HG03575 (cell line): ENCODE data around the gene RNF220.

Experiments
- ATAC-seq: cut with Tn5 transposase; IDR thresholded peaks from one replicate; pipeline ENCODE4 v1.9.1; 2021; ENCODE audit not compliant: unreplicated experiment, insufficient number of reproducible peaks, low FRiP score; ENCODE audit errors: extremely low read depth

The RNF220 gene

DNA sequence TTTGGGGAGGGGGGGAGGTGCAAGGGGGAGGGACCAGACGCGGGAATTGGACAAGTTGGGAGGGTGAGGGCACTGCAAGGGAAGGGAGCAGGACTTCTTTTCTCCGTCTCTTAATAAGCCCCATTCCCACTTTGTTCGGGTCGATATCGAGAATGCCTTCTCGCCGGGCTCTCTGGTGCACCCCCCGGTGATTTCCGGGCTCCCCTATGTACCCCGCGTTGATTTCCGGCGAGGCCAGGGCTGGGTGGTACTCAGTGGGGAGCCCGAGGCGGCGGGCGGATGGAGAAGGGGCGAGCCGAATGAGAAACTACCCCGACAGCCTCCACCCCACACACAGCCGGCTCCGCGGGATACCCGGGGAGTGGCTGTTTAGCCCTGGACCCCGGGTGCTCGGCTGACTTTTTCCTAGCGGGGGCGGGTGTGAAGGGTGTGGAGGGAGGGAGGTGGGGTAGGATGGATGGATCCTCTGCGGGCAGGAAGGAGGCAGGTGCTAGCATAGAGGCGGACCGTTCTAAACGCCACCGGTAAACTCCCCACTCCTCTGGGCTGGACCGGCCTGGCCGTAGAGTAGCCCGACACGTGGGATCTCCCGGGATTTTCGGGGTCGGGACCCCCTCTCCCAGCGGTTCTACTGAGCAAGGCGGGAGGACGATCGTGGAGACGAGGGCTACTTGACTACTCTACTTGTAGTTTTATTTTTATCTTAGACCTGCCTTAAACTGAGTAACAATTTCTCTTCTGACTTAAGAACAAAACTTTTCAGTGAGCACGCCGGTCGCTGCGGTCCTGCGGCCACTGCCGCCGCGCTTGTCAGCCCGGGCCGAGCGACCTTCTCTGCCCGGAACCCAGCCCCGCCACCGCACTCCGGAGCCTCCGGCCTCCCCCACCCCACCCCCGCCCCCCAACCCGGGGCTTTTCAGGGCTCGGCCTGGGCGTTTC, 1.0 kb downstream of the RNF220 start:
- ATAC-seq = no peak

DNA sequence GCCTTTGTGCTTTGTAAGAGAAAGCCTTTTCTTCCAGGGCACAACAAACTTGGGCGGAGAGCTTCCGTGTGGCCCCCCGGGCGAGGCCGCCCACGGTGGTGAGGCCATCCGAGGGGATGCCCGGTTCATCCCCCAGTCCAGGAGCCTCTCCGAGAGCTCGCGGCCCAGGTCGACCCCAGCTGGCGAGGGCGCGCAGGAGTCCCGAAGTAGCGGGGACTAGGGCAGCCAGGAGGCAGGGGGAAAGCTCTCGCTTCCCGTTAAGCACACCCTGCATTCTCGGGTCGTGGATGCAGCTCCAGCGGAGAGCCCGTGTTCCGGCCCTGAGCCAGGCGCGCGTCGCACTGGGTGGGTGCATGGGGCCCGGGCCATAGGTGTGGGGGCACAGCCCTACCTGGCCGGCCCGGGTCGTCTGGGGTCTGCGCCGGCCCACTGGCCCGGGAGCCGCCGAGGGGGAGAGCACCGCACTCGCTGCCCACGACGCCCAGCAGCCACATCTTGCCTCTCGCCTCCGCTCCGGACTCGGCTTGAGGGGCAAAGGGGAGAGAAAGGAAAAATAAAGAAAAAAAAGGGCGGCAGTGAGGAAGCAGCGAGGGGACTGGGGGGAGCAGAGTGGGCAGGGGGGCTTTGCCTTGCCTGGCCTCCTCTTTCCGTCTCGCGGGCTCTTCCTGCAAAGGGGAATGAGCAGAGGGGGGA, 1.8 kb downstream of the RNF220 start:
- no peak for ATAC-seq

DNA sequence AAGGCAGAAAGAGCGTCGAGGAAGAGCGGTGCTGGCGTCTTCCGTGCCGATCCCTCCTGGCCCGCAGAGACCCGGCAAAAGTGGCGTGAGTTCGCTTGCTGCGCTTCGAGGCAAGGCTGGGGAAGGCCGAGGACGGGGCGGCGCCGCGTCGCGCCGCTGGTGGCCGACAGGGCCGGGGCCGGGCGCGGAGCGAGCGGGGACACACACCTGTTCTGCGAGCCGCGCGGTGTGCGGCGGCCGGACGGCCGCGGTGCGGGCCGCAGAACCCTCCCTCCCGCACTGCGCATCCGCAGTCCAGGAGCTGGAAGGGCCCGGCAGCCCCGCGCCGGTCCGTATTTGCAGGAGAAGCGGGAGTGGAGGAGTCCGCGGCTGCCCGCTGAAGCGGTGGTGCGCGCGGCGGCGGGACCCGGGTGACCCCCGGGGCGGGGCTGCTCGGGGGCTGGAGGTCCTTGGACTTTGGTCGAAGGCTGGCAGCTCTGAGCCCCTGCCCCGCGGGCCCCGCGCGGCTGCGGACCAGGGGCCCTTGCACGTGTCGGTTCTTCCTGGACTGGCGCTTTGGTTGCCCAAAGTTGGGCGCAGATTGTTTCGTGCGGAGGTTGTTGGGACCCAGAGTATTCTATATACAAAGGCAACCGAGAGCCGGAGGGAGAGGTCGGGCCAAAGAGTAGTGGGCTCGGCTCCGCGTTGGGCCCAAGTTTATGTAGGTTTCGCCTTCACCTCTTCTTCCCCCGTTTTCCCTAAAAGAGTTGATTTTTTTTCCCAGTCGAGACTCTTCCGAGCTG, 2.6 kb downstream of the RNF220 start:
- ATAC-seq = no peak

DNA sequence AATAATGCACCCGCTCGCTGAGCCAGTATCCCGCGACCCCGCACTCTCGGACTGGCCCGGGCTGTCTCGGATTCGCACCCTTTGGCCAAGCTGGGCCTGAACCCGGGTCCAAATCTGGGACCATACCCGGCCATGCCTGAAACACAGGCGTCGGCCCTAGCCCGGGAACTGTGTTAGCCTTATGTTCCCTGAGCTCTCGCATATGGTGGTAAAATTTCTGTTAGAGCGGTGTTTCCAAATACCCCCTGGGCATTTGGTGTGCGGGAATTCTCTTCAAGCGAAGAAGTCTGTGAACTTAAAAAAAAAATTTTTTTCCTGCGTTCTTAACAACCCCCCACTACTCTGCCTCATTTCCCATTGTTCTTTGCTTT, 3.1 kb downstream of the RNF220 start:
- no peak for ATAC-seq

DNA sequence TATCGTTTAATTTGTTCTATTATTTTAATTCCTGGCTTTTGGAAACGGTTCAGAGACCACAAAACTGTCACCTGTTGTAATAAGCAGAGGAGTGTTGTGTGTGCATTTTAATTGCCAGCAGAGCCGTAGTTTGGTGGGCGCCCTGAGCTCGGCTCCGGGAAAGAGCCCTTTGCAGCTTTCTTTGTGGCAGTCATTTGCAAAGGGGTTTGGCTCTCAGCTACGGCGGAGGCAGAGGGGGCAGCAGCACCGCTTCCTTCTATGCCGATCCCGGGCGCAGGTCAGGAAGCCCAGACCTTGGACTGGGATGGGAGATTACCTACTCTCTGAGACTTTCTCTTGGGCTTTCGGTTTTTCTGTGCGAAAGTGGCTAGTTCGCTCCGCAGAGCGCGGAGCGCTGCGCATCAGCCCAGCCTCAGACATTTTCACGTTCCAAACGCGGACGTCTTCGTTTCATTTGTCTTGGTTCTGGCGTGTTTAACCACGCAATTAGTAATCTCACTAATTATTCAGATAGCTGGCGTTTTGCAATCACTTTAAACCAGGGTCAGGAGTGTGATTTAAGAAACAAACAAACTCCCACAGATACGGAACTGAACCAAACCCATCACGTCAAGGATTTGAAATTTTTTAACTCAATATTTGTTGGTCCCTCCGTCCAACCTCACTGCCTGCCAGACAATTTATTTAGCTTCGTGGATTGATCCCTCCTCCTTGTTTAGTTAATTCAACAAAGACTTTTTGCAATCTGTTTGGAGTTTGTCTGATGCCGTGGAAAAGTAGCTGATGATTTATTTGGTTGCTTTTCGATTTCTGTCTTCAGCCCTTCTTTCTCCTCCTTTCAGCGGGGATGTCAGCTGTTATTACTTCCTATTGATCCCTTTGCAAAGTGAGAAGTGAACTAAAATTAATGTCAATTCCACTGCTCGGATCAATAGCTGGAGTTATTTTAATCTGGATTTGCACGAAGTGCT, 3.9 kb downstream of the RNF220 start:
- ATAC-seq = no peak

DNA sequence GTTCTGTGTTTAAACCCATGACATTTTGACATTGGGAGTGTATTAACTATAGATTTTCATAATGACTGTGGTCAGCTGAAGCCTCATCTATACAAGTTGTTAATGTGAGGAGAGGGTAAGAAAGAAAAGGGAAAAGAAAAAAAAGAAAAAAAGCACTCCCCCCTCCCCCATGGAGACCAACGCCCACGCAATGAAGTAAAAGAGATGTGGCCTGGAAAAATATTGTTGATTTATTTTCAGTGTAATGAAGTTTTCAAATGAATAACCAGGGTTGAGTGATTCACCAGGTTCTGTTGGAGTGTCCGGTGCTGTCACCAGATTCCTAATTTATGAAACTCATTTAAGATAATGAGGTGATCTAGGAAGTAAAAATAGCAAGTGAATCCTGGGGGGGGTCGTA, 4.7 kb downstream of the RNF220 start:
- no peak for ATAC-seq

DNA sequence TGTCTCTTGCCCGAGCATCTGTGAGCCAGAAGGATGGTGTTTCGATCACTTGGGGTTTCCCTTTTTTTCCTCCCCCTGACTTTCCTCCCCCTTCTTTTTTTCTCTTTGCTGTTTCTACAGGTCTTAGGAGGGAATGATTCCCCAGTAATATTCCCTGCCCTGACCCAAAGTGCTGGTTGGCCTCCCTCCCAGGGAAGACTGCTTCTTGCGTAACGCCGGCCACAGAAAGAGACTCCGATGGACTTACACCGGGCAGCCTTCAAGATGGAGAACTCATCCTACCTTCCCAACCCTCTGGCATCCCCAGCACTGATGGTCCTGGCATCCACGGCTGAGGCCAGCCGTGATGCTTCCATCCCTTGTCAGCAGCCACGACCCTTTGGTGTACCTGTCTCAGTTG, 6.8 kb downstream of the RNF220 start:
- ATAC-seq = no peak

DNA sequence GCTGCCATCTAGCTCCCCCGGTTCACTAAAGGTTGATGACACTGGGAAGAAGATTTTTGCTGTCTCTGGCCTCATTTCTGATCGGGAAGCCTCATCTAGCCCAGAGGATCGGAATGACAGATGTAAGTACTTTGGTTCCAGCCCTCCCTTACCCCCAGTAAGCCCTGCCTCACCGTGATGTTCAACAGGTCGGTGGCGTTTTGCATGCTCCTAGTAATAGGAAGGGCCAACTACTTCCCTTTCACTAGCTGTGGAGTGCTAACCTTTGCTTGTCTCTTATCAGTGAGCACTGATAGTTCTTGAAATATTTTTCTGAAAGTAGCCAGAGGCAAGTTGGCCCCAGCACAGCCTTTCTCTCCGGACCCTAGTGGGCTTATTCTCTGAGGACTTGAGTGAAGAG, 7.5 kb downstream of the RNF220 start:
- ATAC-seq = no peak

DNA sequence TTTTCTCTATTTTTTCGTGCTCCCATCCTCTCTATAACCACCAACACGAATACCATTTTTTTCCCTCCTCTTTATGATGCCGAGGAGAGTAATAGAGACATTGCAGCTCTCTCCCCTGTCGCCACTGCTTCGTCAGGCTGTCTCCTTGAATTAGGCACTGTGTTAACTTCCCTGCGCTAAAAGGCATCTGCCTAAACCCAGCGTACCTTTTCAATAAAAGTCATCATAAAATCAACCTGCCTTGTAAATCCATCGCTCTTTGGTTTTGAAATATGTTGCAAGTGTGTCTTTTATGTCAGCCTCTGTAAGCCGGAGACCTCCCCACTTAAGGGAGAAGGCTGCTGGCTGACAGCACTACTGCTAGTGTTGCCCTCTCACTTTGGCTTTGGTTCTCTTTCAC, 8.7 kb downstream of the RNF220 start:
- ATAC-seq = no peak

DNA sequence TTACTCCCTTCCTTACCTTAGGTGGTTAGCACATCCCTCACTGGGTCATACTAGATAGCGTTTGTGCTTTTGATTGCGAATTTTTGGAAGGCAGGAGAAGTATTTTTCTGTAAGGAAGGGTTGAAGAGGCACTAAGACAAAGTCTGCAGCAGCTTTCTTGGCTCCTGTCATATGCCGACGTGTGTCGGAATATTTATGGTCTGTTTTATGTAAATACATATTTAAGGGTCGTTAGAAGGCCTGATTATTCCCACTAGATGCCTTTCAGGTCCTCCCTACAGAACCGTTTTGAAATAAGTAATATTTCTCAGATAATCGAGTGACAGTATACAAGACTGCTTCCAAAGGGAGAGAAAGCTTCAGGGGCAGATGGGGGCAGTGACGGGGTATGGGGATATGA, 10.0 kb downstream of the RNF220 start:
- ATAC-seq = no peak

DNA sequence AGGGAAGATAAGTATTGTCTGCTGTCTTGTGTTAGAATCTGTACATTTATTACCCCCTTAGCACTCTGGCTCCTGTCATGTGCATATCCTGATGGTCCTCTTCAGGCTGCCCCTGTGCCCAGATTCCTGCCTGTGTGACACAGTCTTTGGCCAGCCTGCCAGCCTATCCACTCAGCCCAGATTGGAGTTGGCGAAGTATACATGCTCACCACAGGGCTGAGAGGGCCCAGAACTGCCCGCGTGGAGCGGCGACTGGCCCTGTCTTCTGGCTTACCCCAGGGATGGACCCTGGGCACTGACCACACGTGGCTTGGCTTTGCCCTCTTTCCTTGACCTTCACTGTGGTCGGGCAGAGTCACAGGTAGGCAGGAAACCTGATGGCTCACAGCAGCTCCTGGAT, 11.4 kb downstream of the RNF220 start:
- no peak for ATAC-seq

DNA sequence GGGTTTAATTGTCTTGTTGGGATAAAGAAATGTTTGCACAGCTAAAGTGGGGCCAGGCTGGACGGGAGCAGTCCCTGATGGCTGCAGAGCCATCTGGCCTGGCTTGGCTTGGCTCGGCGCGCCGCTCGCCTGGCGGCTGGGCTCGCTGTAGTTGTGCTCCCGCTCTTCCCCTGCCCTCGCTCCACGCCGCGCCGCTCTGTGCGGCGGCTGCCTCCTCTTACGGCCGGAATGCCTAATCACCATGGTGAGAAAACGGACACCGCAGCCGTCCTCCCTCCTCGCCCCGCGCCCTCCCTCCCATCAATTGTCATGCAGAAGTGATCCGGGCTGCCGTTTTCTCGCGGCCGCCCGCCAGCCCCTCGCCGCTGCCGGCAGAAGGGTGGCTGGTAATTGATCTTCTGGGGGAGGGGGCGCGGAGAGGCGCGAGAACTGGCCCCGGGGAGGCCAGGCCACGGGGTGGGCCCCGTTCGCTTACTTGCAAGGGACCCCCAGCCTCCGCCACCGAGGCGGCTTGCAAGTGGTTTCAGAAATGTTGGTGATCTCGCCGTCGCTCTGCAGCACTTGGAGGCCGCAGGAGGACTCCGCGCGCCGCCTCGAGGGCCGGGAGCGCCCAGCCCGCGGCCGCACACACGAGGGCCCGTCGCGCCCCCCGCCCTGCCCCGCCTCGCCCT, 12.4 kb downstream of the RNF220 start:
- no peak for ATAC-seq

DNA sequence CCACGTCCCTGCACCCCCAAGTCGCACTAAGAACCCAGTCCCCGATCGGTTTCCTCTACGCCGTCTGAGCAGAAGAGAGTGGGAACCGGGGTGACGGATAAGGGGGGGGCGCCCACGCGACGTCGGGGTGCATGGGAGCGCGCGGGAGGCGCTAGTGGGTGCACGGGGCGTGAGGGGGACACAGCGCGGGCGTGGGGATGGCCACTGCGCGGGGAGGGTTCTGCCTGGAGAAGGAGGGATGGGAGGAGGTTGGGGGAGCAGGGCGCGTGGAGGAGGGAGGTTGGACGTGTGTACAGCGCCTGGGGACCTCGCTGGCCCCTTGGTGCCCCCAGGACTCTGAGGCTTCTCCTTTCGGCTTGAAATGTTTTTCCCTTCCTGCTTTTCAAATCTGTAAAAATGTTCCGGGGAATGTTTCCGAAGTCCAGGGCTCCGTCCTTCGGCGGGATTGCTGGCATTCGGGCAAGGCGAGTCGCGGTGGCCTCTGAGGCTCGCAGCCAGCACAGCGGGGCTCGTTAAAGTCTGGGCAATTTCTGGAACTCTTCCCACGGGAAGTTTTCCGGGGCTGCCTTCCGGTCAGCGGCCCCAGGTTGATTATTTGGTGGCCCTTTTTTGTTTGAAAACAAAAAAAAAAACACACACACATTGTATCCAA, 13.1 kb downstream of the RNF220 start:
- ATAC-seq = no peak

DNA sequence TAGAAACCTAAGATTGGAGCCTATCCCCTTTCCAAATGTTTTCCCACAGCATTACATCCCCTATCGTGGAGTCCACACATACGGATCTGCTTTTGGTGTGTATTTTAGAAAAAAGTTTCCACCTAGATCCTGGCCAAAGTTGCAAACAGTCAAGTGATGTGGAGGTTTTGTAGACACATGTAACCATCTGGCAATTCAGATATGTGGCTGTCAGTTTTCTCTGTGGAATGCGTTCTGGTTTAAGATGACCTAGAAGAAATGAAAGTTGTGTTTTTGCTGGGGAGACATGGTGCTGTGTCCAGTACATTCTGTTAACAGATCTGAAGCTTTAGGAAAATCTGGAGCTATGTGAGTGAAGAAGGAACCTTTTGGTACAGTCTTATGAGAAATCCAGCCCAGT, 14.8 kb downstream of the RNF220 start:
- no peak for ATAC-seq

DNA sequence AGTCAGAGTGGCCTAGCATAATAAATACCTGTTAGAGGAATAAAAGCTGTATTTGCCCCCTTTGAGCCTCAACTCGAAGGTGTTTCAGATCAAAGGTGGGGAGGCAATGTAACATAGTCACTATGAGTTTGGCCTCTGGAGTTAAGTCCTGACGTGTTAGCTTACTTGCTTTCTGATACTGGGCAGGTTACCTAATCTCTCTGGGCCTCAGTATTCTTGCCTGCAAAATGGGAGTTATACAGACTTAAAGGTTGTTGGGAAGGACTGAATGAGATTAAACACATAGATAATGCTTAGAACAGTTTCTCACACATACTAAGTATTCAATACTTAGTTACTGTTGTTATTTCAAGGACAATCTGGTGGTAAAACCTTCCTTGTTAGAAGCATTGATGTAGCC, 15.5 kb downstream of the RNF220 start:
- no peak for ATAC-seq

DNA sequence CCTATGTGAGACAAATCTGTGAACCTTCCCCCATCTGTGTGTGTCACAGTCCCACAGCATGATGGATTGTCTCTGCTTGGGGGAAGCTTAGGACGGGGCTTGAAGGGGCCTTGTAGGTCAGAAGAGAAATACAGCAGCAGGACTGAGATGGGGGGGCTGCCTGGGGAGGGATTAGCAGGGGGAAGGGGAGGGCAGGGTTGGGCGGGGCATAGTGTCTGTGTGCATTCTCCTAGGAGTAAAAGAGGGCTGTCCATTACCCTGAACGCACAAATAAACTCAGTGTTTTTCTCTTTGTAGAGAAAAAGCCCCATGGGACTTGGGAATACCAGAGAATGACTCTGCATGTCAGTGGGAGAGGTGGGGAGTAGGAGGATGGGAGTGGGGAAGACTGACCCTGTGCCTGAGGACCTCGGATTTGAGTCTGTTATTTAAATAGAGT, 16.4 kb downstream of the RNF220 start:
- ATAC-seq = no peak

DNA sequence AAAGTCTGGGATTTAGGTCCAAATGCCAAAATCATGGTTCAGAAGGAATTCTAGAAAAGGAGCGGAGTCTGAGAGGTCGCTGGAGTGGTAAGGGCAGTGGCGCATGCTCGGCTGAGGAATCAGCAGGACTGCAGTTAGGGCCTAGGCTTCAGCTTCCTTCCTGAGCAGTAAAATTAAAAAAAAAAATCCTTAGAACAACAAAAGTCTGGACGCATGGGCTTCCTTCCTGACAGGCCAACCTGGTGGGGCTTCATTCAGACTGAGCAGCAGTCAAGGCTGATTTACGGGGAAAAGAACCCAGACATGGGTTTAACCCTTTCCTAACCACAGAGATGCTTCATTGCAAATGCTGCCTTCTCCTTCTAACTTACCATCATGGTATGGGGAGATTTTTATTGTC, 17.1 kb downstream of the RNF220 start:
- no peak for ATAC-seq
